DOHH2 (cell line): ENCODE data around the gene PDE11A.

ENCODE experiments used
- H3F3A ChIP-seq: fragments of 200-600 bp; sonication (generic), shearing (Covaris generic); 2 replicates; pipeline ENCODE4 v1.6.0; 2016; ENCODE audit warnings: antibody characterized with exemption, mild to moderate bottlenecking; ENCODE audit not compliant: control insufficient read depth, insufficient read depth
- H3K27ac ChIP-seq: fragments of 200-600 bp; sonication (generic); 2 replicates; pipeline ENCODE4 v1.5.1; 2014; ENCODE audit warnings: low read depth, mild to moderate bottlenecking, low read length, moderate library complexity
- H3K27me3 ChIP-seq: fragments of 200-600 bp; sonication (generic); 2 replicates; pipeline ENCODE4 v1.6.1; 2014; ENCODE audit warnings: mild to moderate bottlenecking, low read length, mixed read lengths; ENCODE audit not compliant: control insufficient read depth
- H3K36me3 ChIP-seq: fragments of 200-600 bp; sonication (generic); 2 replicates; pipeline ENCODE4 v1.6.1; 2014; ENCODE audit warnings: mild to moderate bottlenecking, low read length, moderate library complexity, mixed read lengths; ENCODE audit not compliant: control insufficient read depth
- H3K4me1 ChIP-seq: fragments of 200-600 bp; sonication (generic); 2 replicates; pipeline ENCODE4 v1.6.1; 2014; ENCODE audit warnings: mild to moderate bottlenecking, low read length, mixed read lengths; ENCODE audit not compliant: control insufficient read depth
- H3K4me2 ChIP-seq: fragments of 200-600 bp; sonication (generic); 2 replicates; pipeline ENCODE4 v1.6.0; 2014; ENCODE audit warnings: mild to moderate bottlenecking, low read length, moderate library complexity
- H3K4me3 ChIP-seq: fragments of 200-600 bp; sonication (generic); 2 replicates; pipeline ENCODE4 v1.5.1; 2014; ENCODE audit warnings: mild to moderate bottlenecking, low read length, mixed read lengths
- H3K79me2 ChIP-seq: fragments of 200-600 bp; sonication (generic); 2 replicates; pipeline ENCODE4 v1.6.1; 2014; ENCODE audit warnings: mild to moderate bottlenecking, low read length, mixed read lengths; ENCODE audit not compliant: control insufficient read depth
- H3K9me2 ChIP-seq: fragments of 200-600 bp; sonication (generic); replicated peaks from 2 replicates; pipeline ENCODE4 v1.6.1; 2014; ENCODE audit warnings: mild to moderate bottlenecking, low read length, mixed read lengths; ENCODE audit not compliant: control insufficient read depth
- H3K9me3 ChIP-seq: fragments of 200-600 bp; sonication (generic); 2 replicates; pipeline ENCODE4 v1.6.1; 2014; ENCODE audit warnings: antibody characterized with exemption, low read length, mixed read lengths; ENCODE audit not compliant: control insufficient read depth, insufficient read depth
- H4K20me1 ChIP-seq: fragments of 200-600 bp; sonication (generic); 2 replicates; pipeline ENCODE4 v1.6.0; 2014; ENCODE audit warnings: low read depth, mild to moderate bottlenecking, antibody characterized with exemption, low read length, moderate library complexity; ENCODE audit not compliant: control insufficient read depth, insufficient read depth
- CTCF ChIP-seq: fragments of 200-600 bp; sonication (generic); IDR thresholded peaks from one replicate; pipeline ENCODE4 v1.5.1; 2014; ENCODE audit warnings: antibody characterized with exemption, mild to moderate bottlenecking, low read depth, low read length; ENCODE audit not compliant: poor library complexity, severe bottlenecking
- EZH2phosphoT487 ChIP-seq: fragments of 200-600 bp; sonication (generic); IDR thresholded peaks from 2 replicates; pipeline ENCODE4 v1.6.1; 2017; ENCODE audit warnings: borderline replicate concordance, mild to moderate bottlenecking, antibody characterized with exemption, low read length, moderate library complexity, mixed read lengths

The PDE11A gene

DNA sequence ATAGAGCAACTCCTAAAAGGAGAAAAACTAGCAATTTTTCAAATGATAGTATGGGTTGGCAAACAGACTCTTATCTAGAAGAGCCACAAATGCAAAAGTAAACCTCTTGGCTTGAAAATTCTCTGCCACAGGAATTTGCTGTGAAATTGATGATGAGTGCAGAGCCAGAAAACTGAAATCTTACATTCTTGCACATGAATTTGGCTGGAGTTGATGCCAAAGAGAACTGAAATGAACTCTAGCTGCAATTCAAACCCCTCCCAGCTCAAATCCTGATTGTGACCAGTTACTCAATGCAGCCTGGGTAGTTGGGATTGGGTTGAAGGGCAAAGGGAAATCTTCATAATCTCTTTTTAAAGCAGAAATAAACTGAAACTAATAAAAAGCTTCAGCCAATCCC is 266.6 kb downstream of the PDE11A start:
- H3K79me2 ChIP-seq = no peaks in the 10 kb centered on the region
- H3K9me2 ChIP-seq = no peaks in the 10 kb centered on the region
- no peak overlapping the region for H3K4me2 ChIP-seq
- no peaks in the 10 kb centered on the region for H3F3A ChIP-seq
- H3K27ac ChIP-seq = no peak overlapping the region
- TF ChIP-seq EZH2phosphoT487 (no peak), CTCF (no peak)
- H3K27me3 ChIP-seq = no peaks in the 10 kb centered on the region
- no peaks in the 10 kb centered on the region for H3K36me3 ChIP-seq
- H3K4me3 ChIP-seq = no peak overlapping the region
- no peaks in the 10 kb centered on the region for H4K20me1 ChIP-seq
- no peaks in the 10 kb centered on the region for H3K4me1 ChIP-seq
- no peaks in the 10 kb centered on the region for H3K9me3 ChIP-seq

DNA sequence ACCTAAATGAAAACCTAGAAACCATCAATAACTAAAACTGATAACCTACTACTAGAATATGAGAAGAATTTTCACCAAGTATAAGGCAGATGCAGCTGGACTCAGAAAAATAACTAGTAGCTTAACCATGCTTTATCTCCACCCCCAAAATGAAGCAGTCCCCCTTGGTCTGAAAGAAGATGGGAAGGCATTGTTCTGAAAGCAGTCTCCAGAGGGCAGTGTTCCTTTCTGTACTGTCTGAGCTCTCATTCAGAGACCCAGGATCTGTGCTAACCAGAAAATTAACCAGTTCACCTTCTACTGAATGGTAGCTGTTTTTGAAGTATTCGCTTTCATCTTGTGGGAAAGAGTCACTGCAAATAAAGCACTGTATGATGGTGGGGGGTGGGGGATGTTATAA is 273.0 kb downstream of the PDE11A start:
- TF ChIP-seq CTCF (peak; percentile 55), EZH2phosphoT487 (no peak)
- no peaks in the 10 kb centered on the region for H3K4me1 ChIP-seq
- no peaks in the 10 kb centered on the region for H3K36me3 ChIP-seq
- no peak overlapping the region for H3K4me3 ChIP-seq
- peaks cover 2% of the 10 kb centered on the region; the same call in 1 of the 2 replicates for H3K27me3 ChIP-seq
- H3K9me3 ChIP-seq = no peaks in the 10 kb centered on the region
- H3K79me2 ChIP-seq = no peaks in the 10 kb centered on the region
- no peaks in the 10 kb centered on the region for H4K20me1 ChIP-seq
- no peak overlapping the region for H3K27ac ChIP-seq
- H3F3A ChIP-seq = no peaks in the 10 kb centered on the region
- no peaks in the 10 kb centered on the region for H3K9me2 ChIP-seq
- H3K4me2 ChIP-seq = no peak overlapping the region

GRCh38 chr2:177797808-177798207 is 274.8 kb downstream of the PDE11A start:
- Histone ChIP-seq H3K4me2 (no peak overlapping the region), H3K79me2 (no peaks in the 10 kb centered on the region), H4K20me1 (no peaks in the 10 kb centered on the region), H3F3A (no peaks in the 10 kb centered on the region), H3K4me3 (no peak overlapping the region), H3K27ac (no peak overlapping the region), H3K27me3 (peaks cover 2% of the 10 kb centered on the region; the same call in 1 of the 2 replicates), H3K36me3 (no peaks in the 10 kb centered on the region), H3K9me2 (no peaks in the 10 kb centered on the region), H3K9me3 (no peaks in the 10 kb centered on the region), H3K4me1 (no peaks in the 10 kb centered on the region)
- TF ChIP-seq CTCF (no peak), EZH2phosphoT487 (no peak)
